Vagina (tissue), 2 donors: ENCODE measurements around the gene MYO9A. TPM values are rescaled to one million over a fixed set of nuclear protein-coding genes. Genes with fewer than 3 reads are reported as not detected.

ENCODE experiments used
- DNase-seq, 2 donors: peaks; one replicate each; pipeline ENCODE4 v3.0.0-alpha.2; 2017; ENCODE audit errors: extremely low spot score in 2 of 2
- H3K27ac ChIP-seq: fragments of 200-600 bp; sonication (generic); one replicate; pipeline ENCODE4 v1.5.1; 2019
- H3K27me3 ChIP-seq: fragments of 200-600 bp; sonication (generic); one replicate; pipeline ENCODE4 v1.5.1; 2019
- H3K36me3 ChIP-seq, 2 donors: fragments of 200-600 bp; sonication (generic); one replicate each; pipeline ENCODE4 v1.5.1; 2017 to 2019
- H3K4me1 ChIP-seq: fragments of 200-600 bp; sonication (generic); one replicate; pipeline ENCODE4 v1.5.1; 2019
- H3K4me3 ChIP-seq, 2 donors: fragments of 200-600 bp; sonication (generic); 1 replicate in 1 of 2; 2 replicates in 1 of 2; pipeline ENCODE4 v1.5.1; 2016 to 2019
- H3K9me3 ChIP-seq: fragments of 200-600 bp; sonication (generic); one replicate; pipeline ENCODE4 v1.5.1; 2019
- CTCF ChIP-seq, 3 experiments: fragments of 450-650 bp in 2 of 3; fragments of 200-600 bp in 1 of 3; sonication (generic) in 1 of 3; IDR thresholded peaks; one replicate each; pipeline ENCODE4 v1.5.1; 2017 to 2019; ENCODE audit warnings: antibody characterized with exemption in 3 of 3, mild to moderate bottlenecking in 2 of 3, moderate library complexity in 2 of 3
- POLR2A ChIP-seq, 2 donors: fragments of 450-650 bp; IDR thresholded peaks; one replicate each; pipeline ENCODE4 v1.6.1; 2017; ENCODE audit warnings: antibody characterized with exemption in 2 of 2, mild to moderate bottlenecking in 2 of 2, moderate library complexity in 2 of 2
- POLR2AphosphoS5 ChIP-seq, 2 donors: sonication (generic); formaldehyde crosslinking; IDR thresholded peaks; one replicate each; pipeline ENCODE4 v1.9.0; 2017; ENCODE audit warnings: antibody characterized with exemption in 2 of 2, mild to moderate bottlenecking in 2 of 2, low read depth in 1 of 2; ENCODE audit not compliant: insufficient read depth in 1 of 2
- intact Hi-C: fragments of 100-400 bp; cut with DNase I; formaldehyde crosslinking; loops from one replicate; pipeline ENCODE4 v1.15.1; 2023
- total RNA-seq: library from RNA; depleted of rRNA; stranded (reverse); fragments of >200 nt; gene quantifications from one replicate; pipeline ENCODE4 v1.2.3, GENCODE V29; 2016

MYO9A gene
- total RNA-seq, 1 donor from 2014 or later = 50.3 TPM

- H3K4me3 ChIP-seq = no peak overlapping the region
- intact Hi-C loops = no loop called here
- no peak for TF ChIP-seq POLR2A (IDR thresholded peaks at IDR 0.05)
- TF ChIP-seq CTCF (IDR thresholded peaks at IDR 0.05) = no peak
- no peak for TF ChIP-seq POLR2AphosphoS5 (IDR thresholded peaks at IDR 0.05; ENCODE audit: insufficient read depth in 1 of 2, low read depth in 1 of 2)
- H3K27me3 ChIP-seq = no peaks in the 10 kb centered on the region
- no peaks in the 10 kb centered on the region for H3K9me3 ChIP-seq
- no peak for DNase-seq
- H3K36me3 ChIP-seq = no peaks in the 10 kb centered on the region
- no peak overlapping the region for H3K27ac ChIP-seq
- no peaks in the 10 kb centered on the region for H3K4me1 ChIP-seq
These were observed 333.2 kb downstream of the MYO9A start for GRCh38 chr15:71784719-71785118.

GRCh38 chr15:71782422-71783165 is 335.4 kb downstream of the MYO9A start:
- H3K36me3 ChIP-seq = no peaks in the 10 kb centered on the region
- H3K9me3 ChIP-seq = no peaks in the 10 kb centered on the region
- no peaks in the 10 kb centered on the region for H3K4me1 ChIP-seq
- no peak overlapping the region for H3K27ac ChIP-seq
- DNase-seq = no peak
- H3K27me3 ChIP-seq = no peaks in the 10 kb centered on the region
- no peak overlapping the region for H3K4me3 ChIP-seq
- intact Hi-C loops = no loop called here
- TF ChIP-seq POLR2AphosphoS5 (IDR thresholded peaks at IDR 0.05; ENCODE audit: insufficient read depth in 1 of 2, low read depth in 1 of 2) = no peak
- no peak for TF ChIP-seq POLR2A (IDR thresholded peaks at IDR 0.05)
- TF ChIP-seq CTCF (IDR thresholded peaks at IDR 0.05) = no peak

- Histone ChIP-seq H3K4me1 (no peaks in the 10 kb centered on the region), H3K36me3 (no peaks in the 10 kb centered on the region), H3K27me3 (no peaks in the 10 kb centered on the region), H3K9me3 (no peaks in the 10 kb centered on the region), H3K4me3 (no peak overlapping the region), H3K27ac (no peak overlapping the region)
- TF ChIP-seq CTCF (IDR thresholded peaks at IDR 0.05) = no peak
- no peak for TF ChIP-seq POLR2A (IDR thresholded peaks at IDR 0.05)
- no peak for TF ChIP-seq POLR2AphosphoS5 (IDR thresholded peaks at IDR 0.05; ENCODE audit: insufficient read depth in 1 of 2, low read depth in 1 of 2)
- no peak for DNase-seq
- intact Hi-C loops = no loop called here
These were observed 336.0 kb downstream of the MYO9A start for GRCh38 chr15:71781965-71782265.

- Histone ChIP-seq H3K9me3 (no peaks in the 10 kb centered on the region), H3K27me3 (no peaks in the 10 kb centered on the region), H3K4me1 (no peaks in the 10 kb centered on the region), H3K27ac (no peak overlapping the region), H3K36me3 (no peaks in the 10 kb centered on the region), H3K4me3 (no peak overlapping the region)
- intact Hi-C loops = no loop called here
- TF ChIP-seq POLR2AphosphoS5 (IDR thresholded peaks at IDR 0.05; ENCODE audit: insufficient read depth in 1 of 2, low read depth in 1 of 2) (no peak), CTCF (IDR thresholded peaks at IDR 0.05) (no peak), POLR2A (IDR thresholded peaks at IDR 0.05) (no peak)
- DNase-seq = no peak
These were observed 336.6 kb downstream of the MYO9A start for GRCh38 chr15:71781179-71781964.
